Left forelimb (tissue), 1 donor: ENCODE measurements around the gene ATP5F1D.

ENCODE experiments used
- DNase-seq: peaks from one replicate; pipeline ENCODE4 v3.0.0-alpha.2; 2018; ENCODE audit warnings: low spot score

The ATP5F1D gene

GRCh38 chr19:1270854-1271527, 29.4 kb downstream of the ATP5F1D start:
- no peak for DNase-seq

DNA sequence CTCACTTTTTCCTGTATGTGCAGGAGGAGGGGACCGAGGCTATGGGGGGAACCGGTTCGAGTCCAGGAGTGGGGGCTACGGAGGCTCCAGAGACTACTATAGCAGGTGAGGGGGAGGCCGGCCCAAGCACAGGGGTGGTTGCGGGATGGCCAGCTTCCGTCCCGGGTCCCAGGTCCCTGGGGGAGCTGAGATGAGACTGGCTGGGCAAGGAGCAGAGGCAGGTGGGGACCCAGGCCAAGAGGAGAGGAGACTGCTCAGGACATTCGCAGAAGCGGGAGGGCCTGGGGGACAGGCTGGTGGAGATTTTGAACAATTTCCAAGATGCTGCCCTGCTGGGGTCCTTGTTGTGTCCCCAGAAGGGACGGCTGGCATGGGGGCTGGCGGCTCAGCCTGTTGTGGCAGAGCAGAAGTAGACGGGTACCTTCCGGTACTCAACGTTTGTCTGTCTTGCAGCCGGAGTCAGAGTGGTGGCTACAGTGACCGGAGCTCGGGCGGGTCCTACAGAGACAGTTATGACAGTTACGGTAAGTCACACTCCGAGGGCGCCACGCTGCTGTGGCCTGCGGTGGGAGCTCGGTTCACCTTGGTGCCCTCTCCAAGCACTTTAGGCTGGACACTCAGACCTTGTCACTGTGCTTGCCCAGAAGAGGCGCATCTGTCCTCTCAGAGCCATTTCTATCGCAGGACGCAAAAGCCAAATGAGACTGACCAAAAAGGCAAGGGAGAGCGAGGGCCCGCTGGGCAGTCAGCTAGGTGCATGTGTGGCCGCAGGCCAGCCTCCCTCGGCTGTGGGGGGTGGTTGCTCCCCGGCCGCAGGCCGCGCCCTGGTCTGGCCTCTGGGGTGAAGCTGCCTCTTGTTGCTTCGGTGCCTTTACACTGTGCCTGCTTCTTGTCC, 30.2 kb downstream of the ATP5F1D start:
- DNase-seq, result no peak

DNA sequence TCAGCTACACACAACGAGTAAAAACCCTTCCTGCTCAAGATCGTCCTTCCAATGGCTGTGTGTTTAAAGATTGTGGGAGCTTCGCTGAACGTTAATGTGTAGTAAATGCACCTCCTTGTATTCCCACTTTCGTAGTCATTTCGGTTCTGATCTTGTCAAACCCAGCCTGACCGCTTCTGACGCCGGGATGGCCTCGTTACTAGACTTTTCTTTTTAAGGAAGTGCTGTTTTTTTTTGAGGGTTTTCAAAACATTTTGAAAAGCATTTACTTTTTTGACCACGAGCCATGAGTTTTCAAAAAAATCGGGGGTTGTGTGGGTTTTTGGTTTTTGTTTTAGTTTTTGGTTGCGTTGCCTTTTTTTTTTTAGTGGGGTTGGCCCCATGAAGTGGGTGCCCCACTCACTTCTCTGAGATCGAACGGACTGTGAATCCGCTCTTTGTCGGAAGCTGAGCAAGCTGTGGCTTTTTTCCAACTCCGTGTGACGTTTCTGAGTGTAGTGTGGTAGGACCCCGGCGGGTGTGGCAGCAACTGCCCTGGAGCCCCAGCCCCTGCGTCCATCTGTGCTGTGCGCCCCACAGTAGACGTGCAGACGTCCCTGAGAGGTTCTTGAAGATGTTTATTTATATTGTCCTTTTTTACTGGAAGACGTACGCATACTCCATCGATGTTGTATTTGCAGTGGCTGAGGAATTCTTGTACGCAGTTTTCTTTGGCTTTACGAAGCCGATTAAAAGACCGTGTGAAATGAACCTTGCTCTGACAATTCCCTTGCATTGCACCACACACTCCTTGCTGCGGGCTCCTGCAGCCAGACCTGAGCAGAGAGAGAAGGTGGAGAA, 31.1 kb downstream of the ATP5F1D start:
- DNase-seq, result no peak

DNA sequence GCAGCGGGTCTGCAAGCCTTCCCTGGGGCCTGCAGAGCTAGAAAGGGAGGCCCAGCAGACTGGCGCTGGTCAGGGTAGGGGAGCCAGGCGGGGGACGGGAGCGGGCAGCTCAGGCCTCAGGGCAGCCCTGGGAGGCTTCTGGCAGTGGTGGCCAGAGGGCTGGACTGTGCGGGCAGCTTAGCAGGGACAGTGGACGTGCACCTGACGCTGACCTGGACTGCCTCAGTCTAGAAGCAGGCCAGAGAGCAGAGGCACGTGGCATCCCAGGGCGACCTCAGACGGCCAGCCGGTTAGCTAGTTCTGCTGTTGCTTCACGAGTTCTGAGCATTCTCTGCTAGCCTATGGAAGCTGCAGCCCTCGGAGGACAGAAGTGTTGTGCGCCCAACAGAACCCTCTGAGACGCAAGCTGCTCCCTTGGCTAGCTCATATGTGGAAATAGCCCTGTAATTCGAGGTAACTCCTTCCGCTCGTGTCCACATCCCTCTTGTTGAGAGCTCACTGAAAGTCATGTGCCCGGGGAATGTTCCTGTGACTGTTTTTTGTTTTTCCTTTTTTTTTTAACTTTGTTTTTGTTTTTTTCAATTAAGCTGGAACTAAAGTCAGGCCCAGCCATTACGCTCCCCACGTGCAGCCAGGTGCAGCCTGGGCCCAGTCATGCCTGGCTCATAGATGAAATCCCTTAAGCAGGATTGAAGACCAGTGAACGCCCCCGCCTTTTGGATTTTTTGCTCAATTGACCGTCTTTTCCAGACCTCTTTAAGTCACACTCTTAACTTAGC, 31.9 kb downstream of the ATP5F1D start:
- no peak for DNase-seq

DNA sequence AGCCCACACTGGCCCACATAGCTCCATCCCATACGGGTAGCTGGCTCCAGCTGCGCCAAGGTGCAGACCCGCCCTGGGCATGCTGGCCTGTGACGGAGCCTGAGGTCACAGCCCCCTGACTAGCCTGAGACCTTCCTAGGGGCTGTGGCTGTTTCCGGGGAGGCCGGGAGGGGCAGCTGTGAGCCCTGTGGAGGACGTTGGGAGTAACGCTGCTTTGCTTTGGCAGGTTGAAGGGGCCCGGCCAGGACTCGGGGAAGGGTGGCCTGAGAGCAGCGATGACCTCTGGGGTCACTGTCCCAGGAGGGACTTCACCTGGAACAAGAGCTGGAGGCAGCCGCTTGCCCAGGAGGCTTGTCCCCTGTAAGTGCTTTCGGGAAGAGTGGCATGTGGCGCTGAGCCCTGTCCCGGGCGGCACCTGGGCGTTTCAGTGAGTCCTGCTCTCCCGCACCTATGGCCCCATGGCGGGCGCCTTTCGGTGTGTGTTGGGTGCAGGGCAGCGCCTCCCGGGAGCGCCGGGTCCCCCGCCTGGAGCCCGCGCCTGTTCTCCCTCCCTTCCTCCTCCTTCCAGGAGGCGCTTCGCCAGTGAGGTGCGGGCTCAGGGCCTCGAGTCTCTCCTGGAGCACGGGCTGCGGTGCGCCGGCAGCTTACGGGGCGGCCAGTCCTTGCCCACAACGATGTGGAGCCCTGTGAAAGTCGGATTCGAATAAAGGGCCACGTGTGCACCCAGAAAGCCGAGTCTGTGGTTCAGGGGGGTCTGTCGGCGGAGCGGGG, 32.7 kb downstream of the ATP5F1D start:
- DNase-seq, result no peak

- DNase-seq, result no peak
These were observed 33.3 kb downstream of the ATP5F1D start for GRCh38 chr19:1274852-1275259.

GRCh38 chr19:1275260-1275975, 33.9 kb downstream of the ATP5F1D start, which contains the start of gene FAM174C:
Gene FAM174C (plus strand): TSS chr19:1275530. CDS start chr19:1275550, 20 bp downstream.
- DNase-seq, result peak; percentile 96

DNA sequence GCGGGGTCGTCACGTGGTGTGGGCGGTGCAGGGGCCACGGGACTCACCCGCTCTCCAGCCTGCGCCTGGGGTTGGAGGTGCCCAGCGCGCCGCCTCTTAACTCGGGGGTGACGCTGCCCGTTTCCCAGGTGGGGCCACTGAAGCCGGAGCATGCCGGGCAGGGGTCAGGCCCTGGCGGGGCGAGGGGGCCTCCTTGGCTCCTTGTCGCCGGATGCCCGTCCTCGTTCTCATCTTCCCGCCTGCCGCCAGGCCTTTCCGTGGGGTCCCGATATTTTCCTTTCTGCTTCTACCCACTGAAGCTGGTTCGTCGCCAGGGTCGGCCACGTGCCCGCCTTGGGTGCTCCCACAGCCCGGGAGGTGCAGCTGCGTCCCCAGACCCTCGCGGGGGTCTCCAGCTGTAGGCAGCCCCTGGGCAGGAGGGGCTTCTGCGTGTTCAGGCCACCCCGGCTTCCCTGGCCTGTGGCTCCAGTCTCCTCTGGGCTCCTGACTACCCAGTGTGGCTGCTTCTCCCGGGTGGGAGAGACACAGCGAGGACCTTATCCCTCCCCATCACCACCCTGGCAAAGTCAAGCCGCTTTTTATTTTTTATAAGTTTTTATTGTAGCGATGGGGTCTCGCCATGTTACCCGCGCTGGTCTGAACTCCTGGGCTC, 34.6 kb downstream of the ATP5F1D start:
- no peak for DNase-seq

GRCh38 chr19:1276628-1277022, 35.1 kb downstream of the ATP5F1D start:
- DNase-seq, result no peak

DNA sequence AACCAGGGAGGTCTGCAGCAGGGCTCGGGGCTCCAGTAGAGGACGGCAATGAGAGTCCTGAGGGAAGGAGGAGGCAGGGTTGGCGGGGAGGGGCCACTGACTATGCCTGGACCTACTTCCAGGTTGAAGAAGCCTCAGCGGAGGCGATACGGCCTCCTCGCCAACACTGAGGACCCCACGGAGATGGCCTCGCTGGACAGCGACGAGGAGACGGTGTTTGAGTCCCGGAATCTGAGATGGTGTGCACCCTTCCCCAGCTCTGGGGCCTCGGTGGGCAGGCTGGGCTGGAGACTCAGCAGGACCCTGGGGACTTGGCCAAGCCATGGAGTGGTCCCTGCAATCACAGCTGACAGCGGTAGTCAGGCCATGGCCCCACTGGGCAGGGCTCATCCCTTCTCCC, 35.5 kb downstream of the ATP5F1D start:
- no peak for DNase-seq

- no peak for DNase-seq
These were observed 36.5 kb downstream of the ATP5F1D start for GRCh38 chr19:1278074-1278473.

- DNase-seq, result no peak
These were observed 37.4 kb downstream of the ATP5F1D start for GRCh38 chr19:1278713-1279660.

DNA sequence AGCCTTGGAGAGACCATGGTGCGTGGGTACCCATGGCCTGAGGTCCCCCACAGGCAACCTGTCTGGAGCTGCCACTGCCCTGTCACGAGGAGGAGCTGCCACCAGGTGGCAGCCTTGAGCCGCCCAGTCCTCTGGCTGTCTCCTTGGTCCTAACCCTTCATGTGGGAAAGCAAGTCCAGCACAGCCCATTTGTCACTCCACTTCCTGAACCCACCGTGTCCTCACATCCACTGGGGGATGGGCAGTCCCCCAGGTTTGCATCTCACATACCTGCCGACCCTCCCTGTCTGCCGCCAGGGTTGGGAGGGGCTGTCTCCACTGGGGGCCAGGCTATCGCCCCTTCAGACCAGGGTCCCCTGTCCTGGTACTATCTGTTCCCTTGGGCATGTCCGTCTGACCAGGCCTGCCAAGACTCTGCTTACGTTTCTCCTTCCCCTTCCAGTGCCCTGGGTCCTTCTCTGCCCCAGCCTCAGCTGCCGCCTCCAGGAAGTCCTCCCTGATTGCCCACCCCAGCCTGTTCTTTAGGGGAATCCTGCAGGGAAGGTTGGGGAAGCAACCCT, 38.3 kb downstream of the ATP5F1D start:
- DNase-seq, result peak; percentile 89

- no peak for DNase-seq
These were observed 39.4 kb downstream of the ATP5F1D start for GRCh38 chr19:1280636-1281568.

- no peak for DNase-seq
These were observed 40.2 kb downstream of the ATP5F1D start for GRCh38 chr19:1281569-1282287.

DNA sequence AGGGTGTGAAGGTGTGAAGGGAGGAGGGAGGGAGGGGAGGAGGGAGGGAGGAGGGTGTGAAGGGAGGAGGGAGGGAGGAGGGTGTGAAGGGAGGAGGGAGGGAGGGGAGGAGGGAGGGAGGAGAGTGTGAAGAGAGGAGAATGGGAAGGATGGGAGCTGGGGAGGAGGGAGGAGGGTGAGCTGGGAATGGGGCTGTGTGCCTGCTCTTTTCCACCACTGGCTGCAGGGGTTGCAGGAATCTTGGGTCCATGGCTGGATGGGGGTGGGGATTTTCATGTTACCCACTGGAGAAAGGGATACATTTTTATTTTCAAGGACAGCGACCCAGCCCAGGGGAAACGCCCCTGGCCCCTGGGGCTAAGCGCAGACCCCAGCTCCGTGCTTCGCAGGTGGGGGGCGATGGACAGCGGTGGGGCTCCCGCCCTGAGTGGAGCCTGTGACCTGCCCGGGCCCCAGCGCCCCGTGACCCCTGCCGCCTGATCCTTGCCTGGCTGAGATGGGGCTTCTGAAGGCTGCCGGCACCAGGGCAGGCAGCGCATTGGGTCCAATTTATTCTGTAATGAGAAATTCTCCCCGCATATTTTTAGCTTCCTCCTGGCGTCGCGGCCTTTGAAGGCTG, 41.1 kb downstream of the ATP5F1D start:
- DNase-seq, result no peak
